NB4 (cell line): Measurements from ENCODE around the gene MPP2.
A peak's percentile ranks its signal among the peaks of the same experiment; 100 is the strongest.

ENCODE experiments used
- DNase-seq: peaks from one replicate; pipeline ENCODE4 v3.0.0; 2010; ENCODE audit warnings: low read depth
- H3K4me3 ChIP-seq: one replicate; pipeline ENCODE4 v1.5.1; 2011; ENCODE audit warnings: mild to moderate bottlenecking, low read depth, low read length, moderate library complexity
- MAX ChIP-seq: IDR thresholded peaks from 2 replicates; pipeline ENCODE4 v1.6.1; 2011; ENCODE audit warnings: low read depth, low read length
- MYC ChIP-seq: IDR thresholded peaks from 2 replicates; pipeline ENCODE4 v1.6.1; 2011; ENCODE audit warnings: low read depth, low read length
- POLR2A ChIP-seq: IDR thresholded peaks from 2 replicates; pipeline ENCODE4 v1.6.1; 2011; ENCODE audit warnings: mild to moderate bottlenecking; ENCODE audit not compliant: insufficient read length; ENCODE audit errors: extremely low read depth
- TF ChIP-seq, protein P1 (sequence below): IDR thresholded peaks from one replicate; pipeline ENCODE4 v1.5.1; 2012; ENCODE audit warnings: low read depth, low read length

MPP2 gene

DNA sequence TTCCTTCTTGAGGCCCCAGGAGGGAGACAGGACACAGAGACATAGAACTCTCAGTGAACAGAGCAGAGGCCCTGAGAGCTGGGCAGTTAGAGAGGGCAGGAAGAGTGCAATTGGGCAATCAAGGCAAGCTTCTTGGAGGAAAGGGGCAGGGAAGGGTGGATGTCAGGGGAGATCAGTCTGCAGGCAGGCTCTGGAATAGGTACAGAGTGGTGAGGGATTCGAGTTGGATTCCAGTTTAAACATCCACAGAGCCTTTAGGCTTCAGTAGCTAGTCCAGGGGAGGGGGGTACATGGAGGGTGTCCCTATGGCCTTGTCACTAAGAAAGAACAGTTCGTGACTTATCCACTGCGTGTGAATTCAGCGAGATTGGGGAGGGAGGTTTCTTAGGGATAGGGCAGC is 44.4 kb upstream of the MPP2 start:
- no peak for TF ChIP-seq POLR2A
- no peak for TF ChIP-seq MYC
- TF ChIP-seq MAX, result no peak
- TF ChIP-seq, protein P1, sequence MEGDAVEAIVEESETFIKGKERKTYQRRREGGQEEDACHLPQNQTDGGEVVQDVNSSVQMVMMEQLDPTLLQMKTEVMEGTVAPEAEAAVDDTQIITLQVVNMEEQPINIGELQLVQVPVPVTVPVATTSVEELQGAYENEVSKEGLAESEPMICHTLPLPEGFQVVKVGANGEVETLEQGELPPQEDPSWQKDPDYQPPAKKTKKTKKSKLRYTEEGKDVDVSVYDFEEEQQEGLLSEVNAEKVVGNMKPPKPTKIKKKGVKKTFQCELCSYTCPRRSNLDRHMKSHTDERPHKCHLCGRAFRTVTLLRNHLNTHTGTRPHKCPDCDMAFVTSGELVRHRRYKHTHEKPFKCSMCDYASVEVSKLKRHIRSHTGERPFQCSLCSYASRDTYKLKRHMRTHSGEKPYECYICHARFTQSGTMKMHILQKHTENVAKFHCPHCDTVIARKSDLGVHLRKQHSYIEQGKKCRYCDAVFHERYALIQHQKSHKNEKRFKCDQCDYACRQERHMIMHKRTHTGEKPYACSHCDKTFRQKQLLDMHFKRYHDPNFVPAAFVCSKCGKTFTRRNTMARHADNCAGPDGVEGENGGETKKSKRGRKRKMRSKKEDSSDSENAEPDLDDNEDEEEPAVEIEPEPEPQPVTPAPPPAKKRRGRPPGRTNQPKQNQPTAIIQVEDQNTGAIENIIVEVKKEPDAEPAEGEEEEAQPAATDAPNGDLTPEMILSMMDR, result no peak
- no peak for DNase-seq
- no peak overlapping the region for H3K4me3 ChIP-seq

- no peak overlapping the region for H3K4me3 ChIP-seq
- TF ChIP-seq MAX (no peak), POLR2A (no peak), MYC (no peak)
- TF ChIP-seq, protein P1, result no peak
- no peak for DNase-seq
Observed at GRCh38 chr17:43950554-43950953, 43.2 kb upstream of the MPP2 start.

DNA sequence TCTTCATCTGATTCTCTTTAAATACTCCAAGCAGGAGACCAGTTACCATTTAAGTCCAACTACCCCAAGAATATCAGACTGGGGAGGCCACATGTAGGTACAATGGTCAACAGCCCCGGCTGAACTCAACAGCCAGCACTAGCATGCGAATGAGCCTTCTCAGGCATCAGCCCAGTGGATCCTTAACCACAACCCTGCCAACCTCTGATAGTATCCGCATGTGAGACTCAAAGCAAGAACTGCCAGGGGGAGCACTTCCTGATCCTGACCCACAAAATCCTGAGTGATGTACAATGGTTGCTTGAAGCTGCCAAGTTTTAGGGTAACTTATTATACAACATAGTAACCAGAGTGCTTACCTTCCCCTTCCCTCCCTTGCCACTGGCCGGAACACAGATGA is 42.4 kb upstream of the MPP2 start:
- peak; percentile 16 for DNase-seq
- TF ChIP-seq, protein P1, result no peak
- TF ChIP-seq MAX, result no peak
- H3K4me3 ChIP-seq, result no peak overlapping the region

DNA sequence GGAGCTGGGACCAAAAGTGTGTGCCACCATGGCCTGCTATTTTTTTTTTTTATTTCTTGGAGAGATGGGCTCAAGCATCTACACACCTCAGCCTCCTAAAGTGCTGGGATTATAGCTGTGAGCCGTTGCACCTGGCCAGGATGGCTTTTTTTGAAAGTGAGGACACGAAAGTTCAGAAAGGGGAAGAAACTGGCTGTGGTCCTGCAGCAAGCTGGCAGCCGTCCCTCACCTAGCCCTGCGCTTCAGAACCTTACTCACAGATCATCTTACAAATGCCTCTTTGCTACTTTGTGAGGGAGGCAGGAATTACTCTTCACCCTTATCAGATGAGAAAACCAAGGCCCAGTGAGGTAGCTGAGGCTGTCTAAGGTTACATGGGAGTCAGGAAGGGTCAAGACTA is 39.4 kb upstream of the MPP2 start:
- TF ChIP-seq, protein P1, result no peak
- no peak for TF ChIP-seq POLR2A
- TF ChIP-seq MYC, result no peak
- TF ChIP-seq MAX, result no peak
- no peak for DNase-seq

DNA sequence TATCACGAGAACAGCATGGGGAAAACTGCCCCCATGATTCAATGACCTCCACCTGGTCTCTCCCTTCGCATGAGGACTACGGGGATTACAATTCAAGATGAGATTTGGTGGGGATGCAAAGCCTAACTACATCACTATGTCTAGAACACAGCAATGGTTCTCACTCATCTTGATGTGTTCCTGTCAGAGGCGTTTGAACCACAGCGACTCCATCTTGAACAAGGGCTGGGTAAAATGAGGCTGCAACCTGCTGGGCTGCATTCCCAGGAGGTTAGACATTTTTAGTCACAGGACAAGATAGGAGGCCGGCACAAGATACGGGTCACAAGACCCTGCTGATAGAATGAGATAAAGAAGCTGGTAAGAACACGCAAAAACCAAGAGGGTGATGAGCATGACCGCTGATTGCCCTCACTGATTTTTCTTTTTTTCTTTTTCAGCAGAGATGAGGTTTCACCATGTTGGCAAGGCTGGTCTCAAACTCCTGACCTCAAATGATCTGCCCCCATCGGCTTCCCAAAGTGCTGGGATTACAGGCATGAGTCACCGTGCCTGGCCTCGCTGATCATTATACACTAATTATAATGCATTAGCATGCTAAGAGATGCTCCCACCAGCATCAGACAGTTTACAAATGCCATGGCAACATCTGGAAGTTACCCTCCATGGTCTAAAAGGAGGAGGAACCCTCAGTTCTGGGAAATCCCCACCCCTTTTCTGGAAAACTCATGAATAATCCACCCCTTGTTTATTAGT is 37.9 kb upstream of the MPP2 start:
- no peak for TF ChIP-seq MAX
- TF ChIP-seq MYC, result no peak
- no peak for TF ChIP-seq POLR2A
- TF ChIP-seq, protein P1, result no peak
- no peak overlapping the region for H3K4me3 ChIP-seq
- DNase-seq, result no peak

More for the DNA sequence above, 39.4 kb upstream of the MPP2 start:
- no peak overlapping the region for H3K4me3 ChIP-seq
